LHCN-M2 (cell line): Measurements from ENCODE around the gene CCDC178. TPM values are rescaled to one million over a fixed set of nuclear protein-coding genes. Genes with fewer than 3 reads are reported as not detected.
"Not testable (repeated sequence)": the region's sequence is repeated elsewhere in the genome, so short reads cannot be mapped to it uniquely, and the experiment has no call there.

Experiments used
- DNase-seq: peaks from one replicate; pipeline ENCODE4 v3.0.0-alpha.2; 2012; ENCODE audit warnings: low read depth
- total RNA-seq: library from RNA; depleted of rRNA; stranded (reverse); fragments of >200 nt; gene quantifications from 2 replicates; pipeline ENCODE4 v1.2.3, GENCODE V29; 2014

The CCDC178 gene
- total RNA-seq, 1 experiment from 2014 or later: not detected

DNA sequence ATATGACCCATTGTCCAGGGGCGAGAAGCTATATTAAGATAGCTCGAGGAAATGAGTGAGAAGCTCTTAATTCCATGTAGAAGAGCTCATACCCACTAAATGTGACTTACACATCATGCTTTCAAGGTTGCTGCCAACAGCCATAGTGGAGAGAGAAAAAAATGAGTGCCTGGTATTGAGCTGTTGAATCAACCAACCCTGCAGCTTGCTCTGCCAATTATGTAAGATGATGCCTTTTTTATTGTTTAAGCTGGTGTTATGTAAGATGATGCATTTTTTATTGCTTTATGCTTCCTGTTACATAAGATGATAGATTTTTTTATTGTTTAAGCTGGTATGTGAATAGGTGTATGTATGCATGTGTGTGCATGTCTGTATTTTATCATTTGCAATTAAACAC is 228.2 kb downstream of the CCDC178 start:
- DNase-seq: no peak

DNA sequence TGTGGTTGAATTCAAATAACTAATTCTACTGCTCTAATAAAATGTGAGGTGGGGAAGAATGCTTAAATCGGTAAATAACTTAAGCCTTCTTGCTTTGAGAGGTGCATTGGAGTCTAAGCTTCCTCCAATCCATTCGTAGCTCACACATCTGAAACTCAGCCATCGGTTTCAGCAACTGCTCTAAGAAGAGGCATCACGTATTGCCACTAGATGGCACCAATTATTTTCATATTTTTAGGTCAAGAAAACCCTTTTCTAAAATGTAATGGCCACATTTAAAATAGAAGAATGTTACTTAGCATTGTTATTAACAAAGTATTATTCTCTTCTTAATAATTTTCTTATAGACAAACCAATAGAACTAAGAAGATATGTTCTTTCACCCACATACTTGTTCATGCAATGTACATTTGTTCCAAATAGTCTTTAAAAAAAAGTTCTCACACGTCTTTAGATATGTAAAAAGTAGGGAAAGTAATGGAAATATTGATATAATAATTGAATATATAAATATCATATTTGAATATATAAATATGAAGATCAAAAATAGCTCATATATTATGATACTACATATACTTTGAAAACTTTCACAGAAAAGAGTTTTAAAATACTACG is 229.8 kb downstream of the CCDC178 start:
- peak; percentile 5 for DNase-seq

DNA sequence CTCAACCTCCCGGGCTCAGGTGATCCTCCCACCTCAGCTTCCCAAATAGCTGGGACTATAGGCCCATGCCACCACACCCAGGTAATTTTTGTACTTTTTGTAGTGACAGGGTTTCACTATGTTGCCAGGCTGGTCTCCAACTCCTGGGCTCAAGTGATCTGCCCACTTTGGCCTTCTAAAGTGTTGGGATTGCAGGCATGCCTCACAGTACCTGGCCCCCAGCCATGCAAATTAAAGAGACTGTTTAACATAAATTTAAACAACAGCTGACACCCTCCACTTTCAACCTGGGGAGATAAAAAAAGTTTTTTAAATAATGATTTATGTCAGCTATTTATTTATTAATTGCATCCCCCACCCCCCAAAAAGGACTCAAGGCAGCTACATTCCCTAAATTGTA is 234.7 kb downstream of the CCDC178 start:
- DNase-seq: no peak

DNA sequence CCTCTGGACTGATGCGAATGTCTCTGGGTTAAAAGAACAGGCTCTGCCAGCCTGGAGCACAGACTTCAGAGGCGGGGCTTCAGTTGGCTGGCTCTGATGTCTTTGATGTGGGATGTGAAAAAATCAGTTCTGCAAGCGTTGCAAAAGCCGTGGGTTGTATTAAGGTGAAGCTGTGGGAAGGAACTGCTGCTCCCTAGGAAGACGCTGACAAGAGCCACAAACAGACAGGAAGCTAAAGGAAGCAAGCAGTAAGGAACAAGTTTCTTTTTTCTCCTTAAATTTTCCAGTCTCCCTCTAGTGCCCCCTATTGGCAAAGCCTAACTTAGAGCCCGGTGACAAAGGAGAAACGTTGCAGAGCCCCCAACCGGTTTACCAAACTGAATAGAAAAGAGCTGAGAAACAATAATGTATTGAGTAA is 239.0 kb downstream of the CCDC178 start:
- DNase-seq: peak; percentile 3

DNA sequence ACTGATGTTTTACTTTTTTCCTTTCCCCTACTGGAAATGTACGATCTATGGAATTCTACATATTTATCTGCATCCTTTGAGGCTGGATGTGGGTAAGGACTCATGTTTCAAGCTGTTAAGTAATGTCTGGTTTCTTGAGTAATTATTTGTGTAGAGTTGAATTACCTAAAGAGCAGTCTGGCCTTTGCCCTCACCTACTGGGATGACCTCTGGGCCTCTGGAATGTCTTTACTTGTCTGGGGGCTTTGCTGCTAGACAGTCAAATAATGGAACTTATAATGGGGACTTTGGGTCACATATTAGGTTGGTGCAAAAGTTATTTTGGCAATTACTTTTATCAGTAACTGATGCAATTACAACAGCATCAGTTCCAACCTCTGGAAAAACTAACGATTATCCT is 244.7 kb downstream of the CCDC178 start:
- DNase-seq: no peak

DNA sequence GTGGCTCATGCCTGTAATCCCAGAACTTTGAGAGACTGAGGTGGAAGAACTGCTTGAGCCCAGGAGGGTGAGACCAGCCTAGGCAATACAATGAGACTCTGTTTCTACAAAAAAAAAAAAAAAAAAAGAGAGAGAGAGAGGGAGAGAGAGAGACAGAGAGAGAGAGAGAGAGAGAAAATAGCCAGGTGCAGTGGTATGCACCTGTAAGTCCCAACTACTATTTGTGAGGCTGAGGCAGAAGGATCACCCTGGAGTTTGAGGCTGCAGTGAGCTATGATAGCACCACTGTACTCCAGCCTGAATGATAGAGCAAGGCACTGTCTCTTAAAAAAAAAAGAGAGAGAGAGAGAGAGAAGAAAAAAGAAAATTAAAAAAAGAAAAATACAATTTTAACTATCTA is 245.7 kb downstream of the CCDC178 start:
- DNase-seq: no peak

DNA sequence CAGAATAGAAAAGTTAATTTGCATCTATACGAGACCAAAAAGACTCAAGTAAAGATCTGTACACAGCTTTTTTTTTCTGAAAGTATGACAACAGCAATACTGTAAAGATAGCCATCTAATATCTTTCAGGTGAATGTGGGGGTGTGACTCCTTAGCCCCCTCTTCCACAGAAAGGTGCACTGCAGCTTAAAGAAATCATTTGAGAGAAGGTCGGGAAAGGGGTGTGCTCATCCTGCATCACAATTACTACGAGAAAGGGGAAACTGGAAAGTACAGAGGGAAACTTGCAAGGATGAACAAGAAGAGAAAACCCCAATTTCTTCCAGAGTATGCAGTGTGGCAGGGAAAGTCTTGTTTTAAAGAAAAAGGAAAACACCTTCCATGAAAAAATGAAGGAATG is 255.6 kb downstream of the CCDC178 start:
- no peak for DNase-seq

DNA sequence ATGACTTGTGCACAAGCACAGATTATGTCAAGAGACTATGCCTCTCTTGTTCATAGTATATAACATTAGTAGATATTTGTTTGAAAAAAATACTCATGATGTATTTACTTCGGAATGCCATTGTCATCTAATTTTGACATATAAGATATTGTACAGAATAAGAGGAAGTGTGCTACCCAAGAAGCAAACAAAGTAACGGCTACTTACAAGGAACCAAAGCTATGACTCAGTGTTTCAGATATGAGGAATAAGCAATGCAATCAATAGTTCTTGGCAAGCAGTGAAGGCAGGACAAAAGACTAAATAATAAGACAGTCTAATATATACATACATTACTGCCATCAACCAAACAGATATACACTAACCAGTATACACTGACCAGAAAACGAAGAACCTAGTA is 256.3 kb downstream of the CCDC178 start:
- no peak for DNase-seq

DNA sequence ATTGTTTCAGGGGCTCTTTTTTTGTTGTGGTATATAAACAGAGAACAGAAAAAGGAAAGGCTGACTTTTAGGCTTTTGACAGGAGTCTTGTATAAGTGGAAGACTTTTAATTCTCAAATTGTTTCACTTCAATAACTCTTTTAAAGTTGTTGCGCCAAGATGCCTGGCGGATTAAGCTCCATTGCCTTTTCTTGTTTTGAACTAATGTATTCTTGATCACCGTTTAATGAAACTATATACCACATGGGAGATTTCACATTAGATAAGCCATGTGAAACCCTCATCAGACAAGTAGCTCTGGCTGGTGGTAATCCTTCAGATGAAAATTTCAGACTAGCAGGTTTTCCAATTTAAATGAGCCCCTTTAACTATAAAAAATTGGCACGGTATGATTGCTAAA is 257.4 kb downstream of the CCDC178 start:
- no peak for DNase-seq

DNA sequence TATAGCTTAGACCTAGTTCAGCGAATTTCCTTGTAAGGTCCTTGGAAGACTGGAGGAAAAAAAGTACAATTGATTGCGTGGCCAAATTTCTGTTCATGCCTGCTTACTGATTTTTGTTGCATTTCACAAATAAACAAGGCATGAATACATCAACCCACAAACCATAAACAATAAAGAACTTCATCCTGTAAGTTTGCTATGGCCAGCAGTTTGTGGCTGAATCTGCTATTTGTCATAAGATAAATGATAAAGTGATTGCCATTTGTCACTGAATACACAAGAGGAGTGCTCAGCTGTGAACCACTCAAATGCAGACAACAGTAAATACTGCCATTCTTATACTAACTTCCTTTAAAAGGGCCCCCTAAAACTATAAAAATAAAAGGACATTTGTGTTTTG is 259.5 kb downstream of the CCDC178 start:
- DNase-seq: no peak

DNA sequence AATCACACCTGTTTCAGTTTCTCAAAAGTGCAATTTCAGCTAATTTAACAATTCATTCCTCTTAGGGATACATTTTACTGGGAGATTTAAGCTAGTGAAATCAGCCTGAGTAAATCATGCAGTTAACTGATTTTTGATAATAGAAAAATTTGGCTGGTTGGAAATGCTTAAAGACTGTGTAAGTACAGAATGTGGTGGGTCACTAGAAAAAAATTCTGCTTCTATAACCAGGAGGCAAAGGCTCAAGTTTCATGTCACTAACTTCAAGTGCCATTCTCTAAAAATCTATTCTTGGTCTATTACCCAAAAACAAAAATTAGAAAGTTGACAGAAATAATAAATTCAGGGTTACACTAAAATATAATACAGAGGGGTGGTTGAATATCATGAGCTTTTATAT is 271.3 kb downstream of the CCDC178 start:
- DNase-seq: no peak

DNA sequence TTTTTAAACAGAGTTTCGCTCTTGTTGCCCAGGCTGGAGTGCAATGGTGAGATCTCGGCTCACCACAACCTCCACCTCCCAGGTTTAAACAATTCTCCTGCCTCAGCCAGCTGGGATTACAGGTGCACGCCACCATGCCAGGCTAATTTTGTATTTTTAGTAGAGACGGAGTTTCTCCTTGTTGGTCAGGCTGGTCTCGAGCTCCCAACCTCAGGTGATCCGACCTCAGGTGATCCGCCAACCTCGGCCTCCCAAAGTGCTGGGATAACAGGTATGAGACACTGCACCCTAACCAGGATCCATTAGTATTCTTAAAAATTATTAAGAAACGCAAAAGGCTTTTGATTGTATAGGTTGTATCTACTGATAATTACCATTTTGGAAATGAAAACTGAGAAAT is 276.4 kb downstream of the CCDC178 start:
- not testable (repeated sequence) for DNase-seq

DNA sequence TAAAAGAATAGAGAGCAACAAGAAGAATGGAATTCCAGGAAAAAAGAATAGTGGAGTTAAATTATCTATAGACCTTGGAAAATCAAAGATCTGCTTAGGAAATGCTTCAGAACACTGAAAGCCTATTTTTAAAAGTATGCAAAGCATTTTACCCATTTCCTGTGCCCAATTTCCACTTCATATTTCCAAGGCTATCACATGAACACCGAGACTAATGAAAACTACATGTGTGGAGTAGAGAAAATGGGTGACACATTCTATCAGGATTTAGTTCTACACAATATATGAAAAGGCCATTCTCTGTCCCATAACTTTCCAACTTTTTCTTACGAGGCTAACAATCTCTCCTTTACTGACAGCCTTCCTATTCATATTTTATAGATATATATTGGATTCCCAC is 279.4 kb downstream of the CCDC178 start:
- DNase-seq: no peak

DNA sequence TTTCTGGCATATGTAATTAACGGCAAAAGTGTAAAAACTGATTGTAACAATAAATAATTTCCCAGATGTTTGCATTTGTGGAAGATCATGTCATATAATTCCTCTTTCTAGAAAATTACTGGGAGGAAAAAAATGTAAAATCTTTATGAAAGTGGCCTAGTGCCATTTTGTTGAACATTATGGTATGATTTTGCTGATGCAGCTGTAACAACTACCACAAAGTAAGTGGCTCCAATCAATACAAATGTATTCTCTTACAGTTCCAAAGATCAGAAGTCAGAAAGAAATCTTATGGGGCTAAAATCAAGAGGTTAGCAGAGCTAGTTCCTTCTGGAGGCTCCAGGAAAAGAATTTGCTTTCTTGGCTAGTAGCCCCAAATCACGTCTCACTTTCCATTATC is 281.4 kb downstream of the CCDC178 start:
- no peak for DNase-seq

DNA sequence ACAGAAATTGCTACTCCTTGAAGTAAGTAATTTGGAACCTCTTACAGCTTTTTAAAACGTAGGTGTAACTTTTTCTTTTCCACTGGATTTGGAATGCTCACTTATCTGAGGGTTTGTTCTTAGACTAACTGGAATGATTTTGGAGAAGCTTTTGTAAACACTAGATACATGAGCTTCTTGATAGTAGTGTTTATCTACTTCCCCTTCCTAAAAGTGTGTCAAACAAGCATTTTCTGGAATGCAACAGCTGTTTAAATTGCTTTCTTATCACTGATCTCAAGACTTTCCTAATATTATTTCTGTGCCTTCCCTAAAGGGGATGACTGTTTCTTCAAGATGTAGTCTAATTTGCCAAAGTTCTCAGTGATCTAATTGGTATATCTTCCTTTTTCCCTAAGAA is 282.6 kb downstream of the CCDC178 start:
- no peak for DNase-seq

DNA sequence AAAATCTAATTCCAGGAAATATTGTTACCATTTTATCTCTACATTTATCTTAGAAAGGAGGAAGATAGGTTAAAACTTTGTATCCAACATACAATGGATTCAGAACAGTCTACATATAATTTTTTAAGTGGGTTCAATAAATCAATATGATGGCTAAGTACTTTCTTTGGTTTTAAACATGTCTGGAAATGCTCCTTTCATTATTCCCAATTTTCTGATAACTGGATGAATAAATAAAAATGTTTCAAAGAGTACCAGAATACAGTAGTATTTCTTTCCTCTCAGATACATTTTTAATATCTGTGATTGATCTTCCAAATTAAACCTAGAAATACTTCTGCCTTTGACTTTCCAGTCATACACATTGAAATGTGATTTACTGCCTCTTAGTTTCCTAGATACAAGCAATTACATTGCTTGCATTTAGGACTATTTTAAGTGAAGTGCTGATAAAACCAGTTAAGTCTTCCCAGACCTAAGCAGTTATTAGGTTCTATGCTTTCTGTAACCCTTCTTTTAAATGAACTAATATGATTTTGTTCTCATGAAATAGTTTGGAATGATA is 283.5 kb downstream of the CCDC178 start:
- no peak for DNase-seq

DNA sequence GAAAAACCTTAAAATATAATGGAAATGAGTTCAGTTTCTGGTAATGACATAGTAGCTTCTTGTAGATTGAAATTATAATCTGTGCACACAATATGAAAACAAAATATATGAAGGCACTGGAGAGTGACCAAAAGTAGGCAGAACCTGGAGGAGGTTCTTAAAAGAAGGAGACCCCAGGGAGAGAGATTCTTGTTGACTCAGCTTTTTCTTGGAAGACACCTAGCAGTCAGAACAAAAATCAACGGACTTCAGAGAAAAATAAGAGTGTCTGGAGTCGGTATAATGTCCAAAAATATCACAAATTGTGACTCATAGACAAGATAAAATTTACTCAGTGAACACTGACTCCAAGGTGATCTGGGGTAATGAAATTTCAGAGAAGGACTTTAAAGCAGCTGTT is 286.5 kb downstream of the CCDC178 start:
- DNase-seq: no peak

DNA sequence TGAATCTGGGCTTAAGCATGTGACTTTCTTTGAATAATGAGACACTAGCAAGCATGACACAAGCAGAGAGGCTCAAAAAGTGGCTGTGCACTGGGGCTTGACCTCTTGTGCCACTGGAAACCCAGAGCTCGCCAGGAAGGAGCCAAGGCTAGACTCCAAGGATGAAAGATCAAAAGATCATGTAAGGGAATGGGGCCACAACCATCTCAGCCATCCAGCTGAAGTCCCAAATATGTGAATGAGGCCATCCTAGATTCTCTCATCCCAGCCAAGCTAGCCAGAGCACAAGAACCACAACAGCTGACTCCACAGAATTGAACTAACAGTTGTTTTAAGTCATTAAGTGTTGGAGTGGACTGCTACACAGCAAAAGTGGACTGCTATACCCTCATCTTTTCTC is 288.1 kb downstream of the CCDC178 start:
- DNase-seq: no peak

DNA sequence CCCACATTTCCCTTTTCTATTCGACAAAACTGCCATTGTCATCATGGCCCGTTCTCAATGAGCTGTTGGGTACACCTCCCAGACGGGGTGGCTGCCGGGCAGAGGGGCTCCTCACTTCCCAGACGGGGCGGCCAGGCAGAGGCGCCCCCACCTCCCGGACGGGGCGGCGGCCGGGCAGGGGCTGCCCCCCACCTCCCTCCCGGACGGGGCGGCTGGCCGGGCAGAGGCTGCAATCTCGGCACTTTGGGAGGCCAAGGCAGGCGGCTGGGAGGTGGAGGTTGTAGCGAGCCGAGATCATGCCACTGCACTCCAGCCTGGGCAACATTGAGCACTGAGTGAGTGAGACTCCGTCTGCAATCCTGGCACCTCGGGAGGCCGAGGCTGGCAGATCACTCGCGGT is 292.7 kb downstream of the CCDC178 start:
- DNase-seq: not testable (repeated sequence)

DNA sequence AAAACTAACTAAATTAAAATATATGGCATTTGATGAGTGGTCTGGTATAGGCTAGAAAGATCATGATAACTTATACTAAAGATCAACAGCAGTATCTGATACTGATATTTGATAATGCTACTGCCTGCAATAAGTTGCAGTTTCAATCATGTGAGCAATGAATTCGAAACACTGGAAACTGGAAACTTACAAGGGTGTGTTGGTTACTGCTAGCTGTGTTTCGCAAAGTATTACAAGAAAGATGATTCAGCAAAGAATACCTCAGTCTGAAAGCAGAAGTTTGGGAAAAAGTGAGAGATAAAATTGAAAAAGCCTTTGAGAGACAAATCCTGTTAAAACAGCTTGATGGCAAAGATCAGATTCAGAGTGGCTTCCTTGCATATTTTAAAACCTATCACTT is 294.5 kb downstream of the CCDC178 start:
- DNase-seq: no peak

DNA sequence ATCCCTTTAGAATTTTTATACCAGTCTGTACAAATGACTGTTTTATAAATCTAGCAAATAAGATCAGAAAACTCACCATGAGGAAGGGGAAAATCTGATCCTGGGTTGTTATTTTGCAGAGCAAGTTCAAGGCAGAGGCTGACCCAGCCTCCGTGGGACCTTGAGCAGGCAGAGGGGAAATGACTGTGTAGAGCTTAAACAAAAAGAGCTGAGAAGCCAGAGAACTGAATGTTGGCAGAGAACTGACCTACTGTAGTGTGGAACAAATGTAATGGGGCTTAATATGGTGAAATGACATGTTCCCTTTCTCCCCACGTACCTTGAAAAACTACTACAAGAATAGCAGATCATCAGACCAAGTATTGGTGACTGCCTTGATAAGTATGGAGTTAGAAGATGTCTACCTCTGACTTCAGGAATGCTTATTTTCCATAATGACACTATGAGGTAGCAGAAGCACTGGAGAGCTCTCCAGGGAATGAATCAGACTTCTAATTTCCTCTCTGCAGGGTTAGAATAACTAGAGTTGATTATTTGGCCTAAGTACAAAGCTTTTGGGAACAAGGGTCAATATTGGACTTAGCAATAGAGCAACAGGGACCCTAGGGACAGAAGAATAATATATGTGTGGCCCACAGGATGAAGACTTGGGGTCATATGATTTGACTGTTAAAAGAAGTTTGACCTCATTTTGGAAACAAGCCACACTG is 304.4 kb downstream of the CCDC178 start:
- no peak for DNase-seq

DNA sequence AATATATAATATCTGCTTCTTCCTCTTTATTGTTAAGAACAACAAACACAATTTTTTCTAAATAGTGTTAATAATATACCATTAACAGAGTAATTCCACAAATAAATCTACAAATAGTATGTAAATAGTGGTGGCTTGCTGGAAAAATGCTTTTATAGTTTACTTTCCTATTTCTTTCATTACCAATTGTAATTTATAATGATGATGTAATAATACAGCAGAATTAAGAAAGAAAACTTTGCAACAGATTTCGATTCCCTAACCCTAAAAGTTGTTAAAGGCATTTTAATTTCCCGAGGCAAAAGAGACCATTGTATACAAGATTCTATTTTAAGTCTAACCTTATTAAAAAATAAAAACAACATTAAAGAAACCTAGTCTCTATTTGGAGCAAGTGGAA is 307.9 kb downstream of the CCDC178 start:
- no peak for DNase-seq

DNA sequence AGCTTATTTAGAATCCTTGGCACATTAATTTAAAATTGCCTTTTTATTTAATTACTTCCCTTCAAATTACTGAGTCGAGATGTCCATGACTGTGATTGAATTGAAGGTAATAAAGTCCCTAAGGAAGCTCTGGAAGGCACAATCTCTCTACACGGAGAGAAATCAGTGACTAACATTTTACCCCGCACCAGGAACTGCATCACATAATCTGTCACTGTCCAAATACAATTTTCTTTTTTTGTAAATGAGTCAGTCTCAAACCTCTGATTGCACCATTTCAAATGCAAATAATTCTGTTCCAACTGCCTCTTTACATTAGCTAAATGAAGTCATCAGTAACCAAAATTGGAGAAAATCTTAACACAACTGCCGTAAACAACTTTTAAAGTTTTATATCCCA is 311.9 kb downstream of the CCDC178 start:
- no peak for DNase-seq
